HG02642 (cell line): ENCODE results near the gene UBE2V1.

Source experiments
- ATAC-seq: cut with Tn5 transposase; IDR thresholded peaks from one replicate; pipeline ENCODE4 v1.9.1; 2021; ENCODE audit warnings: mild to moderate bottlenecking; ENCODE audit not compliant: unreplicated experiment, poor library complexity

Gene UBE2V1

DNA sequence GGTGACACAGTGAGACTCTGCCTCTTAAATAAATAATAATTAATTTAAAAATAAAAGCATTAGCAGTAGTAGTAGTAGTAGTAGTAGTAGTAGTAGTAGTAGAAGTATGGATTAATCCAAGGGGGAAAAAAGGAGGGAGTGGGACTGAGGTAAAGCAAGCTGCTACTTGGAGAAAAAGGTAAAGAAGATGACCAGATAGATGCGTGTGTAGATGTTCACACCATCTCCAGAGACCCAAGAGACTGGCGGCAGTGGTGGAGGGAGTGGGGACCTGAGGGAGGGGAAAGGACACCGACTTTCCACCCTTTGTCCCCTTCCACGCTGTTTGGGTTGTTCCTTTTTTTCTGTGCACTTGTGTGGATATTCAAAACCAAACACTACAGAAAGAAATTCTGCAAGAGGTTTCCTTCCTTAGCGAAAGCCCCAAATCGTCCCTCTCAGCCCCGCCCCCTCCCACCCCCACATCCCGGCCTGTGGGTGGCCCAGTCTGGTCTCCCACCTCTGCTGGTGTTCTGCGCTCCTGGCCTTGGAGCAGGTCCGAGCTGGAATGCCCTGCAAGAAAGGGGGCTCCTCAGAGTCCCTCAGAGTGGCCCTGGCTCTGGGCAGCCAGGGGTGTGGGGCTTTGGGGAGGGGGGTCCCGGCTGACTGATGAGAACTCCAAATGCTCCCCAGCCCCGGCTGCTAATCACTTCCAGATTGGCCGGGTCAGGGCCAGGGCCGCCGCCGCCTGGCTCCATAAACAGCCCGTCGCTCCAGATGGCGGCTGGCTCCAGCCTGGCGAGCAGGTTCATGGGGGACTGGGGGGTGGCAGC lies 60.2 kb downstream of the UBE2V1 start:
- no peak for ATAC-seq

GRCh38 chr20:50050660-50051308 lies 62.2 kb downstream of the UBE2V1 start:
- no peak for ATAC-seq

DNA sequence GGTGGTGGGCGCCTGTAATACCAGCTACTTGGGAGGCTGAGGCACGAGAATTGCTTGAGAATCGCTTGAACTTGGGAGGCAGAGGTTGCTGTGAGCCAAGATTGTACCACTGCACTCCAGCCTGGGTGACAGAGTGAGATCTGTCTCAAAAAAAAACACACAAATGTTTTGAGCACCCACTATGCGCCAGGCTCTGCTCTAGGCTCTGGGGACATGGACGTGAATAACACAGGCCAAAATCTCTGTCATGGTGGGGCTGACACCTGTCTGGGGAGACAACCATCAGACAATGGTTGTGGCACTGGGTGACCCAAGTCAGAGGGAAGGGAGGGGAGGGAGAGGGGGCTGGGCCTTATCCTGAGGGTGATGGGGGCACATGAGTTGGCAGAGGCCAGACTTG lies 62.7 kb downstream of the UBE2V1 start:
- ATAC-seq, result no peak

DNA sequence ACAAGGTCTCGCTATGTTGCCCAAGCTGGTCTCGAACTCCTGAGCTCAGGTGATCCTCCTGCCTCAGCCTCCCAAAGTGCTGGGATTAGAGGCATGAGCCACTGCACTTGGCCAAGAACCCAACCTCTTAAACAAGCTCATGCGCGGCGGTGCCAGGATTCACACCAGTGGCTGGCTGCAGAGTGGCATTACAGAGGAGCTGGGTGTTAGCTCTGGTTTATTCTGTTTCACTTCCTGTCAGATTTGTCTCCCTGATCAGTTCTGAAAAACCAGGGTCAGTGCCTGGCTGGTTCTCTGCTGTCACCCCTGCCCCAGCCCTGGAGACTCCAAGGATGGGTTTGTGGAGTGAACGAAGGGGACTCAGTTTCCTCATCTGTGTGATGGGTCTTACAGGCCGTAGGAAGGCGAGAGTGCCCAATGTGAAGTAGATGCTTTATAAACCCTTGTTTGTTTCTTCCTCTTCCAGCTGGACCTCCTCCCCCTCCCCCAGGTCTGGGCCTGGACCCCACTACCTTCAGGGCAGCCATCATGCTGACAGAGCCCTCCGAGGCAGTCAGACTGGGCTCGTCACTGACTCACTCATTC lies 63.4 kb downstream of the UBE2V1 start:
- no peak for ATAC-seq

GRCh38 chr20:50048420-50049166 lies 64.4 kb downstream of the UBE2V1 start:
- no peak for ATAC-seq

- ATAC-seq, result no peak
Observed at GRCh38 chr20:50044353-50044960, 68.5 kb downstream of the UBE2V1 start.

DNA sequence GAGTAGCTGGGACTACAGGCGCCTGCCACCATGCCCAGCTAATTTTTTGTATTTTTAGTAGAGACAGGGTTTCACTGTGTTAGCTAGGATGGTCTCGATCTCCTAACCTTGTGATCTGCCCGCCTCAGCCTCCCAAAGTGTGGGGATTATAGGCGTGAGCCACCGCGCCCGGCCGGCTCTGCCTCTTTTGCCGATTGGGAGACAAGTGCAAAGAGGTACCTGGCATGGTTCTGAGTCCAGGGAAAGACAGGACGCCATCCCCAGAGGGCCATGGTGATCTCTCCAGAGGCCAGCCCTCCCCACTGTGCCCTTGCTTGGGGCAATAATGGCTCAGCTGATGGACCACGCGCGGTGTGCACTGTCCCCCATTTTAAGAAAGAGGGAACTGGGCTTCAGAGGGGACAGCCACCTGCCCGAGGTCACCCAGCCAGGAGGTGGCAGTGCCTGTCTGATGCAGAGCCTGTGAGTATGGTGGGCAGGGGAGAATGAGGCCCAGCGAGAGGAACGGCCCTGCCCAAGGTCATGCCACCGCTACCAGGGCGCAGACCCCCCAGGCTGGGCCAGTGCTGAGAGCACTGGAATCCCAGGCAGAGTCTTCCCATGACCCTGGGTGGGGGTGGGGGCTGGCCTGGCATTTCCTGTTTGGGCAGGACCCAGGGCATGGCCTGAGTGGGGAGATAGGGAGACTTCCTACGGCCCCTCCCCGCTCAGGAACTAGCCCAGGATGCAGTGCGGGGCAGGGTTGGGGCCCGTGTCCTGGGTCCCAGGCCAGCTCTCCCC lies 69.2 kb downstream of the UBE2V1 start:
- no peak for ATAC-seq

- no peak for ATAC-seq
Observed at GRCh38 chr20:50042370-50043313, 70.3 kb downstream of the UBE2V1 start.

- ATAC-seq, result no peak
Observed at GRCh38 chr20:50041246-50041873, 71.6 kb downstream of the UBE2V1 start.

DNA sequence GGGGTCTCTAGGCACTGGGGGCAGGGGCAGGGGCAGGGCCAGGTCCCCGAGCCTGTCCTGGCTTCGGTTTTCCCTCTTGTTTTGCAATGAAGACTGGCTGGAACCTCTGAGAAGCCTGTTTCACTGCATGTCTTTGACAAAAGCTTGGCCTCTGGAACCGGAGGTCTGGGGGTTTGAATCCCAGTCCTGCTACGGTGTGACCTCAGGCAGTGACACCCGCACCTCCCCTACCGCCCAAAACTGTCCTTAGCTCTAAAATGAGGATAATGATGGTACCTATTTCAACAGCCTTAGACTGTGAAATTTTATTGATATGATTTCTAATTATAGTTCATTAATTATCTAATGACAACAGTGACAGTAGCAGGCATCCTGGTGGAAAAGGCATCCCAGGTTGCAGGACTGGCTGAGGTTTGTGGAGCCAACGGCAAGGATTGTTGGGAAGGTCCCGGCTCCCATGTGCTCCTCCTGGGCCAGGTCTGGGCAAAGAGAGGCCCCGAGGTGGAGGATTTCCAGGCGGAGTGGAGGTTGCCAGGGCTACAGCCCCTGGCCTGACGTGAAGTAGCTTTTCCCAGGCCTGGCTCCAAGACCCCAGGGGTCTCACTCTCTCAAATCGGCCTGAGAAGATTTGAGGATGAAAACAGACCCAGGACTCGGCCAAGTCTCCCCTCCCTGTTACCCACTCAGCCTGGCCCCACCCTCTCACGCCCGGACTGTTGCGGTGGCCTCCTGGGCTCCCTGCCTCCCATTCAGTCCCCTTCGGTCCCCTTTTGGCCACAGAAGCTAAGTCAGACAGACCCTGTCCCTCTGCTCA lies 72.3 kb downstream of the UBE2V1 start:
- ATAC-seq, result no peak

GRCh38 chr20:50039706-50040431 lies 73.1 kb downstream of the UBE2V1 start:
- ATAC-seq, result no peak

DNA sequence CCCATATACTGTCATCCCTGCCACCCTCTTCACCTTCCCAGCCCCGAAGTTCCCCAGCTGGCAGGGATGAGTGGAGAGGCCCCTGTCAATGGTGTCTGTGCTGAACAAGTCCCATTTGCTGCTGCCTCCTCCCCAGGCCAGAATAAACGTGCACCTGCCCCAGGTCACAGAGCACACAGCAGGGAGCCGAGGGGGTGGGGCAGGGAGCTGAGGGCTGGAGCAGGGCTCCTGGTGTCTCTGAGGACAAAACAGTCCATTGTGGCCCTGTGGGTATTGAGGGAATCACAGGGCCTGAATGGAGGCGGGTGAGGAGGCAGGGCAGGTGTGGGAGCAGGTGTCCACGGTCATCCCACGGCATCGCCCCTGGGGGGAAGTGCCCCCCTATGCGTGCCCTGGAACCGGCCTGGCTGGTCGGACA lies 74.4 kb downstream of the UBE2V1 start:
- no peak for ATAC-seq

DNA sequence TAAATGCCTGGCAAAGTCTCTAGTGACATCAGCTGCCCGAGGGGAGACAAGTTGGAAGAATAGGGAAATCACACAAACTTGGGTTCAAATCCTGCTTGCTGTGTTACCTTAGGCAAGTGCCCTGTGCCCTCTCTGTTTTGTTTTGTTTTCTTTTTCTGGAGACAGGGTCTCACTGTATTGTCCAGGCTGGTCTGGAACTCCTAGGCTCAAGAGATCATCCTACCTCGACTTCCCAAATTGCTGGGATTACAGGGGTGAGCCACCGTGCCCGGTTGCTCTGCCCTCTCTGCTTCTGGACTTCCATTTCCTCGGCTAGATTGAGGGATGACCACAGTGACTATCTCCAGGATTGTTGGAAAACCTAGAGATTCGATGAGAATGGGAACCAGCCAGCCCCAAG lies 74.8 kb downstream of the UBE2V1 start:
- no peak for ATAC-seq

GRCh38 chr20:50037575-50037974 lies 75.4 kb downstream of the UBE2V1 start:
- ATAC-seq, result no peak

DNA sequence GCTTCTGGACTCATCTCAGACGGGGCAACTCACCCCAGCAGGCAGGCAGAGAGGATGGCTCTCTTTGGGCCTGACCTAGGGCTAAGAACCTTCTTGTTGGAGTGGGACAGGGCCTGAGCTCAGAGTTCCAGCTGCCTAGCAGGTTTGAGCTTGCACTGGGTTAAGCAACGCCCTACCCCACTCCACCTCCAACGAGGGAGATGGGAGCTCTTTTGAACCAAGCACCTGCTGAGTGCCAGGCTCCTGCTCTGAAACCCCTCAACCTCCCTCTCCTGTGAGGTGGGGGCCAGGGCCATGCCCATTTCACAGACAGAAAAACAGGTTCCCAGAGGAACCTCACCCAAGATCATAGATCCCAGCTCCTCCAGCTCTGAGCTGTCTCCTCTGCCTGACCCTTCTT lies 75.8 kb downstream of the UBE2V1 start:
- no peak for ATAC-seq

- no peak for ATAC-seq
Observed at GRCh38 chr20:50036703-50037102, 76.2 kb downstream of the UBE2V1 start.
